HUES48 (cell line): ENCODE data around the gene DZIP1.

Source experiments
- H3K27ac ChIP-seq: one replicate; pipeline ENCODE4 v1.7.0; 2013; ENCODE audit warnings: low read depth, low read length, inconsistent platforms
- H3K27me3 ChIP-seq: 2 replicates; pipeline ENCODE4 v1.6.1; 2013; ENCODE audit warnings: mild to moderate bottlenecking, low read length; ENCODE audit not compliant: control insufficient read depth, insufficient read depth
- H3K36me3 ChIP-seq: 2 replicates; pipeline ENCODE4 v1.6.1; 2013; ENCODE audit warnings: low read length; ENCODE audit not compliant: control insufficient read depth, insufficient read depth
- H3K4me1 ChIP-seq: 2 replicates; pipeline ENCODE4 v1.6.1; 2013; ENCODE audit warnings: mild to moderate bottlenecking, low read length; ENCODE audit not compliant: control insufficient read depth, insufficient read depth
- H3K4me3 ChIP-seq: 2 replicates; pipeline ENCODE4 v1.5.1; 2013; ENCODE audit warnings: mild to moderate bottlenecking, low read depth, low read length
- H3K9ac ChIP-seq: 2 replicates; pipeline ENCODE4 v1.6.1; 2013; ENCODE audit warnings: mild to moderate bottlenecking, low read depth, low read length, moderate library complexity
- H3K9me3 ChIP-seq: 2 replicates; pipeline ENCODE4 v1.6.1; 2013; ENCODE audit warnings: low read length; ENCODE audit not compliant: control insufficient read depth, insufficient read depth

DZIP1 gene

GRCh38 chr13:95642999-95643398 lies 1.5 kb downstream of the DZIP1 start:
- no peak overlapping the region for H3K27ac ChIP-seq
- H3K4me3 ChIP-seq, result peak overlapping the region; percentile 66

GRCh38 chr13:95642028-95642621 lies 2.4 kb downstream of the DZIP1 start:
- peak overlapping the region; percentile 70 for H3K4me3 ChIP-seq
- H3K4me1 ChIP-seq, result peaks cover 26% of the 10 kb centered on the region
- no peak overlapping the region for H3K27ac ChIP-seq
- no peak overlapping the region for H3K9ac ChIP-seq
- H3K27me3 ChIP-seq, result peaks cover 17% of the 10 kb centered on the region
- peaks cover 18% of the 10 kb centered on the region for H3K36me3 ChIP-seq
- H3K9me3 ChIP-seq, result no peaks in the 10 kb centered on the region

More at GRCh38 chr13:95642999-95643398, 1.5 kb downstream of the DZIP1 start:
- H3K36me3 ChIP-seq, result peaks cover 16% of the 10 kb centered on the region
- H3K9ac ChIP-seq, result no peak overlapping the region
- peaks cover 26% of the 10 kb centered on the region for H3K4me1 ChIP-seq
- no peaks in the 10 kb centered on the region for H3K9me3 ChIP-seq
- H3K27me3 ChIP-seq, result peaks cover 17% of the 10 kb centered on the region

GRCh38 chr13:95641291-95642027 lies 3.0 kb downstream of the DZIP1 start:
- peaks cover 17% of the 10 kb centered on the region for H3K27me3 ChIP-seq
- H3K27ac ChIP-seq, result no peak overlapping the region
- H3K9ac ChIP-seq, result no peak overlapping the region
- peak overlapping the region; percentile 70 for H3K4me3 ChIP-seq
- no peaks in the 10 kb centered on the region for H3K9me3 ChIP-seq
- H3K36me3 ChIP-seq, result peaks cover 24% of the 10 kb centered on the region
- peaks cover 26% of the 10 kb centered on the region for H3K4me1 ChIP-seq

GRCh38 chr13:95636853-95637252 lies 7.7 kb downstream of the DZIP1 start:
- H3K27ac ChIP-seq, result no peak overlapping the region
- H3K4me1 ChIP-seq, result peaks cover 6% of the 10 kb centered on the region; the same call in 1 of the 2 replicates
- H3K9me3 ChIP-seq, result no peaks in the 10 kb centered on the region
- H3K27me3 ChIP-seq, result no peaks in the 10 kb centered on the region
- no peak overlapping the region for H3K9ac ChIP-seq
- peaks cover 46% of the 10 kb centered on the region for H3K36me3 ChIP-seq
- no peak overlapping the region for H3K4me3 ChIP-seq

GRCh38 chr13:95630593-95630992 lies 13.9 kb downstream of the DZIP1 start:
- Histone ChIP-seq H3K36me3 (peaks cover 65% of the 10 kb centered on the region), H3K4me1 (no peaks in the 10 kb centered on the region), H3K9ac (no peak overlapping the region), H3K27me3 (no peaks in the 10 kb centered on the region), H3K27ac (no peak overlapping the region), H3K4me3 (no peak overlapping the region), H3K9me3 (no peaks in the 10 kb centered on the region)

GRCh38 chr13:95629071-95629470 lies 15.4 kb downstream of the DZIP1 start:
- Histone ChIP-seq H3K9me3 (no peaks in the 10 kb centered on the region), H3K4me1 (peaks cover 3% of the 10 kb centered on the region; the same call in 1 of the 2 replicates), H3K36me3 (peaks cover 70% of the 10 kb centered on the region), H3K27ac (no peak overlapping the region), H3K4me3 (no peak overlapping the region), H3K9ac (no peak overlapping the region), H3K27me3 (no peaks in the 10 kb centered on the region)

GRCh38 chr13:95628488-95628887 lies 16.0 kb downstream of the DZIP1 start:
- Histone ChIP-seq H3K4me1 (peaks cover 4% of the 10 kb centered on the region; the same call in 1 of the 2 replicates), H3K27me3 (no peaks in the 10 kb centered on the region), H3K4me3 (no peak overlapping the region), H3K9ac (no peak overlapping the region), H3K36me3 (peaks cover 69% of the 10 kb centered on the region), H3K9me3 (no peaks in the 10 kb centered on the region), H3K27ac (no peak overlapping the region)

- no peaks in the 10 kb centered on the region for H3K27me3 ChIP-seq
- no peak overlapping the region for H3K9ac ChIP-seq
- H3K4me3 ChIP-seq, result no peak overlapping the region
- H3K9me3 ChIP-seq, result no peaks in the 10 kb centered on the region
- H3K4me1 ChIP-seq, result peaks cover 4% of the 10 kb centered on the region; the same call in 1 of the 2 replicates
- peaks cover 70% of the 10 kb centered on the region for H3K36me3 ChIP-seq
- no peak overlapping the region for H3K27ac ChIP-seq
Observed at GRCh38 chr13:95627590-95627989, 16.9 kb downstream of the DZIP1 start.

- Histone ChIP-seq H3K36me3 (peaks cover 70% of the 10 kb centered on the region), H3K4me3 (no peak overlapping the region), H3K4me1 (peaks cover 4% of the 10 kb centered on the region; the same call in 1 of the 2 replicates), H3K27me3 (no peaks in the 10 kb centered on the region), H3K9ac (no peak overlapping the region), H3K9me3 (no peaks in the 10 kb centered on the region), H3K27ac (no peak overlapping the region)
Observed at GRCh38 chr13:95626768-95627167, 17.7 kb downstream of the DZIP1 start.

GRCh38 chr13:95624020-95624419 lies 20.5 kb downstream of the DZIP1 start:
- Histone ChIP-seq H3K4me1 (peaks cover 4% of the 10 kb centered on the region; the same call in 1 of the 2 replicates), H3K27me3 (no peaks in the 10 kb centered on the region), H3K36me3 (peaks cover 67% of the 10 kb centered on the region), H3K27ac (no peak overlapping the region), H3K9me3 (no peaks in the 10 kb centered on the region), H3K4me3 (no peak overlapping the region), H3K9ac (no peak overlapping the region)

- H3K27ac ChIP-seq, result no peak overlapping the region
- no peaks in the 10 kb centered on the region for H3K9me3 ChIP-seq
- H3K36me3 ChIP-seq, result peaks cover 67% of the 10 kb centered on the region
- no peak overlapping the region for H3K4me3 ChIP-seq
- no peak overlapping the region for H3K9ac ChIP-seq
- H3K4me1 ChIP-seq, result peaks cover 4% of the 10 kb centered on the region; the same call in 1 of the 2 replicates
- no peaks in the 10 kb centered on the region for H3K27me3 ChIP-seq
Observed at GRCh38 chr13:95623141-95623540, 21.4 kb downstream of the DZIP1 start.
